CD4-positive, alpha-beta T cell treated with Interferon gamma for 1 hour (primary cell): ENCODE data around the gene AKT3.
A peak's percentile ranks its signal among the peaks of the same experiment; 100 is the strongest.

ENCODE experiments used
- DNase-seq: peaks from one replicate; pipeline ENCODE4 v3.0.0-alpha.2; 2020

AKT3 gene

GRCh38 chr1:243548516-243548915 is 301.5 kb downstream of the AKT3 start:
- DNase-seq = no peak

- no peak for DNase-seq
Measured at GRCh38 chr1:243547891-243548290, 302.2 kb downstream of the AKT3 start.

GRCh38 chr1:243546457-243546856 is 303.6 kb downstream of the AKT3 start:
- no peak for DNase-seq

- DNase-seq = no peak
Measured at GRCh38 chr1:243543501-243543900, 306.5 kb downstream of the AKT3 start.

- DNase-seq = no peak
Measured at GRCh38 chr1:243542739-243543415, 307.2 kb downstream of the AKT3 start.

GRCh38 chr1:243539636-243540035 is 310.4 kb downstream of the AKT3 start:
- no peak for DNase-seq

GRCh38 chr1:243535014-243535413 is 315.0 kb downstream of the AKT3 start:
- no peak for DNase-seq

- DNase-seq = no peak
Measured at GRCh38 chr1:243529512-243529911, 320.5 kb downstream of the AKT3 start.

GRCh38 chr1:243528459-243529121 is 321.5 kb downstream of the AKT3 start:
- no peak for DNase-seq

GRCh38 chr1:243526180-243526579 is 323.9 kb downstream of the AKT3 start:
- DNase-seq = no peak

- DNase-seq = no peak
Measured at GRCh38 chr1:243525085-243525487, 325.0 kb downstream of the AKT3 start.

GRCh38 chr1:243523766-243524165 is 326.3 kb downstream of the AKT3 start:
- DNase-seq = no peak

GRCh38 chr1:243520831-243521230 is 329.2 kb downstream of the AKT3 start:
- DNase-seq = no peak

GRCh38 chr1:243514927-243515326 is 335.1 kb downstream of the AKT3 start:
- no peak for DNase-seq

- DNase-seq = no peak
Measured at GRCh38 chr1:243513726-243514491, 336.1 kb downstream of the AKT3 start.

GRCh38 chr1:243510928-243511327 is 339.1 kb downstream of the AKT3 start:
- DNase-seq = no peak

- DNase-seq = no peak
Measured at GRCh38 chr1:243508943-243509342, 341.1 kb downstream of the AKT3 start.

- DNase-seq = peak; percentile 49
Measured at GRCh38 chr1:243508303-243508713, 341.7 kb downstream of the AKT3 start.

- no peak for DNase-seq
Measured at GRCh38 chr1:243507672-243508302, 342.3 kb downstream of the AKT3 start.

- no peak for DNase-seq
Measured at GRCh38 chr1:243507001-243507671, 342.9 kb downstream of the AKT3 start.

GRCh38 chr1:243505986-243506689 is 343.9 kb downstream of the AKT3 start:
- no peak for DNase-seq

- DNase-seq = no peak
Measured at GRCh38 chr1:243503155-243503554, 346.9 kb downstream of the AKT3 start.
